KOPT-K1 (cell line): ENCODE measurements around the gene KLHL26.

Source experiments
- H3K27ac ChIP-seq: fragments of 200-600 bp; sonication (generic); 2 replicates; pipeline ENCODE4 v1.5.1; 2016; ENCODE audit warnings: antibody characterized with exemption, mild to moderate bottlenecking, low read depth, low read length; ENCODE audit not compliant: poor library complexity, severe bottlenecking
- H3K36me3 ChIP-seq: fragments of 200-600 bp; sonication (generic); 2 replicates; pipeline ENCODE4 v1.5.1; 2017; ENCODE audit warnings: antibody characterized with exemption, mild to moderate bottlenecking, low read length, moderate library complexity; ENCODE audit not compliant: insufficient read depth
- H3K9me3 ChIP-seq: fragments of 200-600 bp; sonication (generic); 2 replicates; pipeline ENCODE4 v1.5.1; 2017; ENCODE audit warnings: antibody characterized with exemption, low read length, mild to moderate bottlenecking; ENCODE audit not compliant: insufficient read depth, poor library complexity, severe bottlenecking

Gene KLHL26

DNA sequence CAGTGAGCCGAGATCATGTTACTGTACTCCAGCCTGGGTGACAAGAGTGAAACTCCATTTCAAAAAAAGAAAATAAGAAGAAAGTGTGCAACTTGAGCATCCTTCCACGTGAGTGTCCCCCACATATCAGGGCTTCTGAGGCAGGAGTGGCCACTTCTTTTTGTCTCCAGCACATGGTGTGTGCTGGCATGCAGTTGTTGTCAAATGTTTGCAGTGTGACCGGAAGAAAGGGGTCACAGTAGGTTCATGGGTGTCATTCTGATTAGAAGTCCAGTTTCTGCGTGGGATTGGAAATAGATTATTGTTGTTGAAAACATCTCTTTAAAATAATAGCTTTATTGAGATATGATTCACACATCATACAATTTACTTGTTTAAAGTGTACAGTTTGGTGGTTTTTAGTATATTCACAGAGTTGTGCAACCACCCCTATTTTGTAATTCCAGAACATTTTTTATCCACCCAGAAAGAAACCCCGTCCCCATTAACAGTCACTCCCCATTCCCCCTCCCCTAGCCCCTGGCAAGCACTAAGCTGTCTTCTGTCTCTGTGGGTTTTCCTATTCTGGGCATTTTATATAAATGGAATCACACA, 48.9 kb downstream of the KLHL26 start:
- Histone ChIP-seq H3K9me3 (no peaks in the 10 kb centered on the region), H3K36me3 (no peaks in the 10 kb centered on the region), H3K27ac (no peak overlapping the region)

DNA sequence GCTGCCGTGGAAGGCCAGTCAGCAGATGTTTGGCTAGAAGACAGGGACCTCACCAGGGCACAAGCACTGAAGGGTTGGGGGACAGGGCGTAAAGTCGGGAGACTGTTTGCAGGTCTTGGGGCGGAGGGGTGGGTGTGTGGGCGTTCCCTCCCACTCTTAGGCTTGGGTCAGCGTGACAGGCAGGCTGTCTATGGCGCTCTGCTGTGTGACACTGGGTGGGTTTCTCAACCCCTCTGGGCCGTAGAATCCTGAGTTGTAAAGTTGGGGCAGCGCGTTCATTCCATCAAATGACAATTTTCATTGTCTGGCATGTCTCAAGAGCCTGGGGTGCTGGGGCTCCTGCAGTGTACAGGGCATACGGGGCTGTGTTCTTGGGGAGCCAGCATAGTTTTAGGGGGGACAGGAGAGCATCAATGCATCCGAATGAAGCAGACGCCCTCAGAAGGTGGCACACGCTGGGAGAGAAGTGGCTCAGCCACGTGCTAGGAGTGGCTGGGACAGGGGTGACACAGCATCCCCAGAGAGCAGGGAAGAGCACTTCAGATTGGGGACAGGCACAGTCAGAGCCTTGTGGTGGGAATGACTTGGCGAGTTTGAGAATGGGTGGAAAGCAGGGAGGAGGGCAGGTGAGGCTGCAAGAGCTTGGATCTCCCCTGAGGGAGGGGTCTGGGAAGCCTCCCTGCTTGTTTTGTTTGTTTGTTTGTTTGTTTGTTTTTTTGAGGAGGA, 51.1 kb downstream of the KLHL26 start:
- no peak overlapping the region for H3K27ac ChIP-seq
- no peaks in the 10 kb centered on the region for H3K36me3 ChIP-seq
- H3K9me3 ChIP-seq = no peaks in the 10 kb centered on the region

DNA sequence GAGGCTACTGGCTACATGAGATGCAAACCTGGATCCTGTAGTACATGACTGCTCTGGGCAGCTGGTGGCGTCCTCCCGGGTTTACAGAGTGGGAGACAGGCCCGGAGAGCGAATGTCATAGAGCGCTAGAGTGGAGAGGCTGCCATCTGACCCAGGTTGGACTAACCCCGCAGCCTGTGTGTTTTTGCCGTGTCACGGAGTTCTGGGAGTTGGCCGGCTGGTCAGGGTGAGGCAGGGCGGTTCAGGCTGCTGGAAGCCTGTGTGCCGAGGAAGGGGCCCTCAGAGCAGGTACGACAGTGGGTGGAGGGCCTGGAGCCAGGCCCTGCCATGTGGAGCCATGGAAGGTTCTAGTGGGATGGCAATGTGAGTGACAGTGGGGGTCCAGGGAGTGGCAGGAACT, 59.2 kb downstream of the KLHL26 start:
- H3K9me3 ChIP-seq = no peaks in the 10 kb centered on the region
- H3K27ac ChIP-seq = no peak overlapping the region
- no peaks in the 10 kb centered on the region for H3K36me3 ChIP-seq

DNA sequence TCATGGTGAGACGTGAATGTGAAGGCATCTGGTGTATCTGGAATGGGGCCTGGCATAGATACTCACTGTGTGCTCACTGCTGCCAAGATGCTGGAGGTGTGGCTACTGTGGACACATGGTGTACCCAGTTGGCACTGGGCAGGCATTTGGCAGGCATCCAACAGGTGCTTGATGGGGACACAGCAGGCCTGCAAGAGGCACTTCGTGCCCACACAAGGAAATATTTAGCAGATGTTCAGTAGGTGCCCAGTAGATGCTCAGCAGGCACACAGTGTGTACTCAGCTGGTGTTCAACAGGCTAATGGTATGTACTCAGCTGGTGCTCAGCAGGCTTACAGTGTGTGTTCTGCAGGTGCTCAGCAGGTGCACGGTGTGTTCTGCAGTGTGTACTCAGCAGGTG, 60.9 kb downstream of the KLHL26 start:
- no peaks in the 10 kb centered on the region for H3K9me3 ChIP-seq
- no peaks in the 10 kb centered on the region for H3K36me3 ChIP-seq
- H3K27ac ChIP-seq = no peak overlapping the region

DNA sequence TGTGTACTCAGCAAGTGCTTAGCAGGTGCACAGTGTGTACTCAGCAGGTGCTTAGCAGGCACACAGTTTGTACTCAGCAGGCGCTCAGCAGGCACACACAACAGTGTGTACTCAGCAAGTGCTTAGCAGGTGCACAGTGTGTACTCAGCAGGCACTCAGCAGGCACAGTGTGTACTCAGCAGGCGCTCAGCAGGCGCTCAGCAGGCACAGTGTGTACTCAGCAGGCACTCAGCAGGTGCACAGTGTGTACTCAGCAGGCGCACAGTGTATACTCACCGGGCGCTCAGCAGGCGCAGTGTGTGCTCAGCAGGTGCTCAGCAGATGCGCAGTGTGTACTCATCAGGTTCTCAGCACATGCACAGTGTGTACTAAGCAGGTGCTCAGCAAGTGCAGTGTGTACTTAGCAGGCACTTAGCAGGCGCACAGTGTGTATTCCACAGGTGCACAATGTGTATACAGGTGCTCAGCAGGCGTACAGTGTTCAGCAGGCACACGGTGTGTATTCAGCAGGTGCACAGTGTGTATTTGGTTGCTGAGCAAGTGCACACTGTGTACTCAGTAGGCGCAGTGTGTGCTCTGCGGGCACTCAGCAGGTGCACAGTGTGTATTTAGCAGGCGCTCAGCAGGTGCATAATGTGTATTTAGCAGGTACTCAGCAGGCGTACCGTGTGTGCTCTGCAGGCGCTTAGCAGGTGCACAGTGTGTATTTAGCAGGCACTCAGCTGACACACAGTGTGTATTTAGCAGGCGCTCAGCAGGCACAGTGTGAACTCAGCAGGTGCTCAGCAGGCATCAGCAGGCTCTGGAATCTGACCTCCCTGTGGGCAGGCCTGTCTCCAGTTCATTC, 61.7 kb downstream of the KLHL26 start:
- no peaks in the 10 kb centered on the region for H3K36me3 ChIP-seq
- H3K27ac ChIP-seq = no peak overlapping the region
- H3K9me3 ChIP-seq = no peaks in the 10 kb centered on the region

DNA sequence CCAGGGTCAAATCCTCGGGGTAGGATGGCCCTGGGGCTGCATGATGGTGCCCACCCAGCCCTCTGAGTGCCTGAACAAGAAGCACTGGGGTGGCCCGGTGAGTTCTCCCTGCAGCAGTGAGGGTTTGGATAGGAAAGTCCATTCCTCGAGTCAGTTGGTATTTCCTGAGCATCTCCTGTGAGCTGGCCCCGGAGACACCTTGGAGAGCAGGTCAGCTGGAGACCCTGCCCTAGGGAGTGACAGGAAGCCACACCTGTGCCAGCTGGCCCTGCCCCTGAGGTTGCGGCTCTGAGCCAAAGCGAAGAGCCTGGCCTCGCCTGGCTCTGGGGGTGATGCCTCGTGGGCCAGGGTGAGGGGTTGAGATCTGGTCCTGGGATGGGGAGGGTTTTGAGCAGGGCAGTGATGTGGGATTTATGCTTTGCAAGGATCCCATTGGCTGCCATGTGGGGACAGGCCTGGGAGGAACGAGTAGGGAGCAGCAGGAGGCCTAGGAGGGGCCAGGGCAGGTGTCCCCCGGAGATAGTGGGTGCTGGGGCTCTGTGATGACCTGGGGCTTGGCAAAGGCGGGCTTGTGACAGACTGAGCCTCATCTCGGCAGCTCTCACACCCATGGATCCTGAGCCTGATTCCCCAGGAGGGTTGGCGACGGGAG, 62.7 kb downstream of the KLHL26 start:
- H3K9me3 ChIP-seq = no peaks in the 10 kb centered on the region
- H3K36me3 ChIP-seq = no peaks in the 10 kb centered on the region
- H3K27ac ChIP-seq = no peak overlapping the region

DNA sequence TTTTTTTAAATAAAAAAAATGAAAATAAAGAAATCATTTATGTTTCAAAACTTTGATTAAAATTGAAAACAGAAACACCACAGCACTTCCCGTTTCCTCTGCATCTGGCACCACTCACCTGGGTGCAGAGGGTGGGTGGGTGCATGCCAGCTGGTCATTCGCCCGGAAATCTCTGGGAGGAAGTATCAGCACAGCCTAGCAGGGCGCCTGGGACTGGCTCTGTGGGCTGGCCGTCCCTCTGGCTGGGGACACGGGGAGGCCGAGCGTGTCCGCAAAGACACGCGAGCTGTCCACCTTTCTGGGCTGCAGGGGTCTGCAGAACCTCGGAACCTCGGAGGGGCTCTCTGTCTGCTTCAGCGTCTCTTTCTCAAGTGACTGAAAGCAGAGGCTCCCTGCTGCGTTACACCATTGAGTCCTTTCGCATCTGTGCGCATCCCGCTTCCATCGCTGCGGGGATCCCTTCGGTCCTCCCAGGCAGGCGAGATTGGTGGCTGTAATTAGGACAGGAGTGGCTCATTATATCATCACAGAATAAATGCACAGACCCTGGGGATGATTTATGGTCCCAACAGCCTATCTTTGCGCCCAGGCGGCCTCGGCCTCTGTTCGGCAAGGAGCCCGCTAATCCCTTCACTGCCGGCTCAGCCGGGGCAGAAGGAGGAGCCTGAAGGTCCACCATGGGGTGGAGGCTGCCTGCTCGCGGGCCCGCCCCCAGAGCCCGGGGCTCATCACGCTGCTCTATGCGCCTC, 63.8 kb downstream of the KLHL26 start:
- no peak overlapping the region for H3K27ac ChIP-seq
- no peaks in the 10 kb centered on the region for H3K9me3 ChIP-seq
- H3K36me3 ChIP-seq = no peaks in the 10 kb centered on the region

DNA sequence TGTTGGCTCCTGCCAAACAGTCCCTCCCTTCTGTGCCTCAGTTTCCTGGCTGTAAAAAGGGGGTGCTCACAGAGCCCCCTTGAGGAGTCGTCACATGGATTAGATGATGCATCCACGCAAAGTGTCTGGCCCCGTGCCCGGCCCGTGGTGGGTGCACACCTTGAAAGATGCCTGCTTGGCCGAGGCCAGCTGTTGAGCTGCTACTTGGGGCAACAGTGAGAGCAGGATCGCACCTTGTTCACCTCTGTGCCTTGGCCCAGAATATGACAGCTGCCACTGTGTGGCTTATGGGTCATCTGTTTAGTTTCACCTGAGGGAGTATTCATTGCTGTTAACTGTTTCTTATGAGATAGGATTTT, 64.4 kb downstream of the KLHL26 start:
- Histone ChIP-seq H3K36me3 (no peaks in the 10 kb centered on the region), H3K9me3 (no peaks in the 10 kb centered on the region), H3K27ac (no peak overlapping the region)

DNA sequence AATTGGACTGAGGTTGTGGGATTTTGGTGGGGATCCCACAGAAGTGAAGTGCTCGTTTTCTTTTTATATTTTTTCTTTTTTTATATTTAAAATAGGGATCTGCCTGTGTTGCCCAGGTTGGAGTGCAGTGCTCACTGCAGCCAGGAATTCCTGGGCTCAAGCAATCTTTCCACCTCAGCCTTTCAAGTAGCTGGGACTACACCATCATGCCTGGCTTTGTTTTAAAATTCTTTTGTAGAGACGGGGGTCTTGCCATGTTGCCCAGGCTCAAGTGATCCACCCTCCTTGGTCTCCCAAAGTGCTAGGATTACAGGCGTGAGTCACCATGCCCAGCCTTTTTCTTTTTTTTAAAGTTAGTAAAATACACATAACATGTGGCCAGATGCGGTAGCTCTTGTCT, 67.2 kb downstream of the KLHL26 start:
- Histone ChIP-seq H3K9me3 (no peaks in the 10 kb centered on the region), H3K27ac (no peak overlapping the region), H3K36me3 (no peaks in the 10 kb centered on the region)

DNA sequence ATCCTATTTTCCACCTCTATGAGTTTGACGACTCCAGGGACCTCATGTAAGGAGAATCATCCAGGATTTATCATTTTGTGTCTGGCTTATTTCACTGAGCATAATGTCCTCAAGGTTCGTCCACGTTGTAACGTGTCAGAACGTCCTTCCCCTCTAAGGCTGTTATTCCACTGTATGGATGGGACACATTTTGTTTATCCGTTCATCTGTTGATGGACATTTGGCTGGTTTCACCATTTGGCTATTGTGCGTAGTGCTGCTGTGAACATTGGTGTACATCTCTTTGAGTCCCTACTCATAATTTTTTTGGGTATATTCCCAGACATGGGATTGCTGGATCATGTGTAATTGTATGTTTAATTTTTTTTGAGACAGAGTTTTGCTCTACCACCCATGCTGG, 68.1 kb downstream of the KLHL26 start:
- Histone ChIP-seq H3K9me3 (no peaks in the 10 kb centered on the region), H3K36me3 (no peaks in the 10 kb centered on the region), H3K27ac (no peak overlapping the region)

DNA sequence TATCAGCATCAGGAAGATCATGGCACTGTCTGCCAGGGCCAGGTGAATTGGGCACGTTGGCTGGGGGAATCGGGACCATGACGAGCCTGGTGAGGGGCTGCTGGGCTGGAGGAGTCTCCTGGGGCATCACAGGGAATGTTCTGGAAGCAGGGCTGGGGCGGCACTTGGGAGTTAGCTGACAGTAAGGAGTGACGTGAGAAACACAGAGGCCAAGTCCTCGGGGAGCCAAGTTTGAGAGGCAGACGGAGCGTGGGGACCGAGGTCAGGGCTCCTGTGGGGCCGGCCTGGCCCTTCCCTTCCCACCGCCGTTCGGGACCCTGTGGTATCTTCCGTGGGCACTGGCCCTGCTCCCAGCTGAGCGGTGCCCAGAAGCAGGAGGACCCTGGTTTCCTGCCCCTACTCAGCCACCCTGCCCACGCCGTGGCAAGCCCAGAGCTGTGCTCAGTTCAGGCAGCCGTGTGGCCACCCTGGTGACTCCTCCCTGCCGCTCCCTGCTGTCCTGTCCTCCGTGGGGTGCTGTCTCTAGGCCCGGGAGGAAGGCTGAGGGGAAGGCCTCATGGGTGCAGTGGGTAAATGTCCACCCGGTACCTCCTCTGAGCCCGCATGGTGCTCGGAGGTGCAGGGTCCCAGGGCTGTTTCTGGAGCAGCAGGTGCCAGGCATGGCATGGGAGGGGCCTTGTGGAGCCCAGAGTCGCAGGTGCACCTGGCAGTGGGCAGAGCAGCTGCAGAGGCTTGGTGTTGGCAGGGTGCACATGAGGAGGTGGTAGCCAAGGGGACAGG, 71.8 kb downstream of the KLHL26 start:
- Histone ChIP-seq H3K36me3 (no peaks in the 10 kb centered on the region), H3K9me3 (no peaks in the 10 kb centered on the region), H3K27ac (no peak overlapping the region)

DNA sequence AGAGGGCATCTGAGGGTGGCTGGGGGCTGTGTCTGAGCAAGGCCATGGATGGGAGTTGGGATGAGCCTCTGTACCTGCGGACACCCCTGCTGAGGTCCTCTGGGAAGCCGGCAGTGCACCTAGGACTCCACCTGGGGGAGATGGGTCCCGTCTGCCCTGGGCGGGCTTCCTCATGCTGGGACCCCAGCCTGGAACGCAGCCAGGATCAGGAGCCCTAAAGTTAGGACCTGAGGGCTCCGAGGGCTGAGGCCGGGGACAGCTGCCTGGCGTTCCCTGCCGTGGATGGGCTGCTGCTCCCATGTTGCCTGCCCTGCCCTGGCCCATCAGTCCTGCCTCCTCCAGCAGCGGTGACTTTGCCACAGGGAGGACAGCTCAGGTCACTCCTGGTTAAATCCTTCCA, 72.7 kb downstream of the KLHL26 start:
- Histone ChIP-seq H3K36me3 (no peaks in the 10 kb centered on the region), H3K27ac (no peak overlapping the region), H3K9me3 (no peaks in the 10 kb centered on the region)

DNA sequence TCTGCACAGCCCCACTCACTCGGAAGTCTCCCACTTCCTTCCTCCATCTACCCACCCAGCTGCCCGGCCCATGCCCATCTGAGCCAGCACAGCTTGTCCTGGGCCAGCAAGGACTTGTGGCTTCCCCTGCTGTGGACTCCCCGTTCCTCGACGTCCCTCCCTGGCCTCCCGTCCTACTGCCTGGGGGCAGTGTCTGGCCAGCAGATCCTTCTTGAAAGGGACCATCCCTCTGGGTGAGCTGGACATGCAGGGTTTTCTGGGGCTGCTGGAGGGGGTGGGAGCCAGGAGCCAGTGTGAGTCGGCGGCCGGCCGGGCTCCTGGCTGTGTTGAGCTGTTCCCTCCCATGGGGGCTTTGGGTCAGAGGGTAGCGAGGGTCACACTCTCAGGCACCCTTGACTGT, 73.4 kb downstream of the KLHL26 start:
- H3K9me3 ChIP-seq = no peaks in the 10 kb centered on the region
- no peak overlapping the region for H3K27ac ChIP-seq
- no peaks in the 10 kb centered on the region for H3K36me3 ChIP-seq
